K562 (cell line): ENCODE measurements around the gene TNFAIP8L2. TPM values are rescaled to one million over a fixed set of nuclear protein-coding genes. Genes with fewer than 3 reads are reported as not detected.
A peak's percentile ranks its signal among the peaks of the same experiment; 100 is the strongest.

Source experiments
- ATAC-seq: fragments of 200-7000 bp; cut with Tn5 transposase; 3 replicates; pipeline ENCODE4 v1.9.1; 2020; ENCODE audit warnings: moderate library complexity
- BruUV-seq: library from RNA; stranded (reverse); fragments of 400-500 nt; replicated peaks from 2 replicates; lab custom pipeline; 2021; lab: Mats Ljungman, UMichigan
- CTCF ChIA-PET: fragments of 300-600 bp; formaldehyde crosslinking; extraction: SDS; loops from one replicate; lab custom pipeline; 2021; ENCODE audit warnings: low intra/inter-chr PET ratio; lab: Yijun Ruan, JAX
- POLR2A ChIA-PET: fragments of 300-600, 350-650 bp; sonication (Branson Sonifier 250); formaldehyde crosslinking; extraction: SDS; loops from one replicate; lab custom pipeline; 2021; ENCODE audit warnings: antibody characterized with exemption, inconsistent platforms; lab: Yijun Ruan, JAX
- DNase-seq, 4 experiments: peaks; one replicate each; pipeline versions ENCODE4 v3.0.0 to v3.0.0-alpha.2; 2011 to 2018; ENCODE audit warnings: low spot score in 3 of 4, mixed read lengths in 3 of 4; ENCODE audit errors: extremely low read depth in 1 of 4
- FAIRE-seq: peaks from 2 replicates; lab custom pipeline; 2011; peaks lifted over from hg19 to GRCh38; lab: Jason Lieb, UNC
- H2AFZ ChIP-seq: 2 replicates; pipeline ENCODE4 v1.6.0; 2011; ENCODE audit warnings: low read depth, low read length, control low read depth, inconsistent platforms
- H3K27ac ChIP-seq: fragments of 200-600 bp; 3 replicates; pipeline ENCODE4 v1.8.0; 2011; ENCODE audit warnings: low read depth, mild to moderate bottlenecking, control low read depth, inconsistent platforms, low read length, moderate library complexity, mixed read lengths; ENCODE audit errors: extremely low read depth
- H3K27me3 ChIP-seq, 2 experiments: fragments of 300-600 bp in 1 of 2; 2 replicates in 1 of 2; 3 replicates in 1 of 2; pipeline versions ENCODE4 v1.6.0 to v1.8.0; 2011; ENCODE audit warnings: inconsistent platforms in 2 of 2, low read length in 2 of 2, mild to moderate bottlenecking in 1 of 2, mixed read lengths in 1 of 2, moderate library complexity in 1 of 2; ENCODE audit not compliant: control insufficient read depth in 2 of 2, insufficient read depth in 2 of 2
- H3K36me3 ChIP-seq: fragments of 300-600 bp; 3 replicates; pipeline ENCODE4 v1.8.0; 2011; ENCODE audit warnings: mild to moderate bottlenecking, low read length, inconsistent platforms; ENCODE audit not compliant: control insufficient read depth, insufficient read depth
- H3K4me1 ChIP-seq, 2 experiments: fragments of 200-600 bp in 1 of 2; replicated peaks in 1 of 2; 2 replicates in 1 of 2; 3 replicates in 1 of 2; pipeline versions ENCODE4 v1.5.1 to v1.8.0; 2011; ENCODE audit warnings: inconsistent platforms in 2 of 2, low read length in 2 of 2, mild to moderate bottlenecking in 1 of 2, mixed read lengths in 1 of 2, moderate library complexity in 1 of 2; ENCODE audit not compliant: control insufficient read depth in 2 of 2, insufficient read depth in 2 of 2
- H3K4me2 ChIP-seq: 2 replicates; pipeline ENCODE4 v1.6.1; 2011; ENCODE audit warnings: low read length, control low read depth, inconsistent platforms, mixed read lengths; ENCODE audit not compliant: insufficient read depth
- H3K4me3 ChIP-seq: fragments of 200-600 bp; sonication (generic), shearing (Covaris generic); 2 replicates; pipeline ENCODE4 v1.5.1; 2016; ENCODE audit warnings: control low read depth, inconsistent platforms
- H3K79me2 ChIP-seq: fragments of 200-600 bp; 3 replicates; pipeline ENCODE4 v1.8.0; 2011; ENCODE audit warnings: low read length, inconsistent platforms; ENCODE audit not compliant: control insufficient read depth, insufficient read depth
- H3K9ac ChIP-seq, 2 experiments: 2 replicates each; pipeline versions ENCODE4 v1.6.0 to v1.6.1; 2011; ENCODE audit warnings: low read depth in 2 of 2, low read length in 2 of 2, control low read depth in 1 of 2, inconsistent platforms in 1 of 2, mild to moderate bottlenecking in 1 of 2, mixed read lengths in 1 of 2; ENCODE audit not compliant: insufficient read depth in 1 of 2
- H3K9me1 ChIP-seq: one replicate; pipeline ENCODE4 v1.6.0; 2011; ENCODE audit warnings: inconsistent platforms, mild to moderate bottlenecking, low read length, moderate library complexity; ENCODE audit not compliant: control insufficient read depth, insufficient read depth
- H3K9me3 ChIP-seq: replicated peaks from 2 replicates; pipeline ENCODE4 v1.5.1; 2011; ENCODE audit warnings: low read depth, low read length, inconsistent platforms; ENCODE audit not compliant: control insufficient read depth, insufficient read depth
- H4K20me1 ChIP-seq: replicated peaks from 2 replicates; pipeline ENCODE4 v1.6.1; 2011; ENCODE audit warnings: low read length, inconsistent platforms, mixed read lengths; ENCODE audit not compliant: control insufficient read depth, insufficient read depth
- CREB3 ChIP-seq: fragments of 450-650 bp; conservative IDR thresholded peaks from 2 replicates; pipeline ENCODE4 v1.6.1; 2016; ENCODE audit warnings: missing genetic modification characterization, low read depth, mild to moderate bottlenecking, missing compliant biosample characterization, moderate library complexity
- HLTF ChIP-seq: fragments of 450-650 bp; IDR thresholded peaks from 2 replicates; pipeline ENCODE4 v1.6.1; 2016
- KAT8 ChIP-seq: fragments of 450-650 bp; IDR thresholded peaks from 2 replicates; pipeline ENCODE4 v1.6.1; 2016; ENCODE audit warnings: low read depth, mild to moderate bottlenecking
- ZNF263 ChIP-seq: sonication (generic); formaldehyde crosslinking; IDR thresholded peaks from 2 replicates; pipeline ENCODE4 v1.8.0; 2022; ENCODE audit warnings: mild to moderate bottlenecking, missing genetic modification reagents, borderline replicate concordance
- WGBS: fragments of 100-300 bp; shearing (Covaris generic); methylation state at CpG from one replicate; pipeline ENCODE4 v1.1.6; 2016; ENCODE audit warnings: low coverage, mixed read lengths; ENCODE audit not compliant: insufficient coverage; ENCODE audit errors: missing lambda C conversion rate; 5-methylcytosine and 5-hydroxymethylcytosine counted together
- in situ Hi-C: fragments of 300-500 bp; cut with MboI; formaldehyde crosslinking; loops from 4 replicates; pipeline ENCODE4 v1.15.0; 2018; ENCODE audit warnings: inconsistent platforms, mixed read lengths
- intact Hi-C: fragments of 100-400 bp; cut with micrococcal nuclease; formaldehyde crosslinking; loops from 2 replicates; pipeline ENCODE4 v1.14.2; 2022
- polyA plus RNA-seq, 8 experiments: library from polyadenylated mRNA; depleted of rRNA in 4 of 8; stranded (reverse) in 5 of 8; unstranded in 3 of 8; fragments of >200 nt; fragmentation: Nextera tagmentation in 2 of 8; fragmentation: Illumina TruSeq in 1 of 8; extraction: Ambion mirVana in 2 of 8; extraction: Trizol in 1 of 8; gene quantifications; 2 replicates each; pipeline versions ENCODE4 v1.2.1 to v1.2.3, GENCODE V29; 2011 to 2014; ENCODE audit warnings: inconsistent platforms in 1 of 8, missing spikeins in 1 of 8
- total RNA-seq, 7 experiments: library from RNA; depleted of rRNA in 6 of 7; stranded (reverse); fragments of >200 nt in 6 of 7; fragmentation: Illumina TruSeq in 2 of 7; extraction: Trizol in 2 of 7; gene quantifications; 2 replicates each; pipeline versions ENCODE4 v1.2.1 to v1.2.3, GENCODE V29; 2011 to 2021; ENCODE audit warnings: low replicate concordance in 1 of 7
- TF ChIP-seq, protein P1 (sequence below): sonication (generic); formaldehyde crosslinking; IDR thresholded peaks from 2 replicates; pipeline ENCODE4 v1.8.1; 2023; ENCODE audit warnings: mild to moderate bottlenecking, missing genetic modification reagents

The TNFAIP8L2 gene
- total and polyA plus RNA-seq, 9 of the 15 experiments (the other 6 are each of a cell fraction or from before 2014, with no cell fraction given) = 0.05 to 1.7 (median 0.52) TPM

GRCh38 chr1:151137789-151138188, 18.7 kb upstream of the TNFAIP8L2 start:
- H3K9me3 ChIP-seq = no peaks in the 10 kb centered on the region
- no peak overlapping the region for H3K4me2 ChIP-seq
- WGBS = 52% methylated on average over 7 of the region's 7 CpGs
- CTCF ChIA-PET = no interaction called here
- POLR2A ChIA-PET = interaction anchor here (0.9 kb wide), 1 partner anchor 68 kb away, joined by 3 read pairs; no protein-coding TSS in a partner anchor
- peak overlapping the region in 1 of 2 experiments; percentile 43; a peak in 1 of 4 replicates for H3K9ac ChIP-seq
- H3K4me1 ChIP-seq = peaks cover 2 to 21% of the 10 kb centered on the region in 2 experiments; a peak in 4 of 5 replicates
- H3K36me3 ChIP-seq = no peaks in the 10 kb centered on the region
- no TSS peak for BruUV-seq
- in situ Hi-C loops = no loop called here
- H2AFZ ChIP-seq = no peak overlapping the region
- no peak overlapping the region for H3K27ac ChIP-seq
- TF ChIP-seq, protein P1, sequence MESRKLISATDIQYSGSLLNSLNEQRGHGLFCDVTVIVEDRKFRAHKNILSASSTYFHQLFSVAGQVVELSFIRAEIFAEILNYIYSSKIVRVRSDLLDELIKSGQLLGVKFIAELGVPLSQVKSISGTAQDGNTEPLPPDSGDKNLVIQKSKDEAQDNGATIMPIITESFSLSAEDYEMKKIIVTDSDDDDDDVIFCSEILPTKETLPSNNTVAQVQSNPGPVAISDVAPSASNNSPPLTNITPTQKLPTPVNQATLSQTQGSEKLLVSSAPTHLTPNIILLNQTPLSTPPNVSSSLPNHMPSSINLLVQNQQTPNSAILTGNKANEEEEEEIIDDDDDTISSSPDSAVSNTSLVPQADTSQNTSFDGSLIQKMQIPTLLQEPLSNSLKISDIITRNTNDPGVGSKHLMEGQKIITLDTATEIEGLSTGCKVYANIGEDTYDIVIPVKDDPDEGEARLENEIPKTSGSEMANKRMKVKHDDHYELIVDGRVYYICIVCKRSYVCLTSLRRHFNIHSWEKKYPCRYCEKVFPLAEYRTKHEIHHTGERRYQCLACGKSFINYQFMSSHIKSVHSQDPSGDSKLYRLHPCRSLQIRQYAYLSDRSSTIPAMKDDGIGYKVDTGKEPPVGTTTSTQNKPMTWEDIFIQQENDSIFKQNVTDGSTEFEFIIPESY (CRISPR knock-in tag) = peak; percentile 57; the same call in 1 of the 2 replicates
- TF ChIP-seq CREB3 (tag) (no peak), HLTF (no peak), ZNF263 (CRISPR knock-in tag) (peak; percentile 86), KAT8 (no peak)
- peak; percentile 27 for ATAC-seq
- no peak overlapping the region for H3K4me3 ChIP-seq
- H3K27me3 ChIP-seq = no peaks in the 10 kb centered on the region; a peak in 1 of 5 replicates
- no peaks in the 10 kb centered on the region for H3K79me2 ChIP-seq
- no peaks in the 10 kb centered on the region for H3K9me1 ChIP-seq
- H4K20me1 ChIP-seq = peaks cover 6% of the 10 kb centered on the region; the same call in 1 of the 2 replicates
- no peak for DNase-seq
- FAIRE-seq = no peak
- intact Hi-C loops = no loop called here
